Measurements from ENCODE around the gene KIAA1217.

GRCh38 chr10:24259365-24260130, 50.6 kb downstream of the KIAA1217 start:
- TF ChIP-seq CTCF (conservative IDR thresholded peaks at IDR 0.05; ENCODE audit: low read length), result no peak
- TF ChIP-seq EZH2phosphoT487 (IDR thresholded peaks at IDR 0.05; ENCODE audit: borderline replicate concordance), result no peak
